K562 (cell line): ENCODE data around the gene ZFP14. TPM values are rescaled to one million over a fixed set of nuclear protein-coding genes. Genes with fewer than 3 reads are reported as not detected.

Experiments used
- ATAC-seq: fragments of 200-7000 bp; cut with Tn5 transposase; 3 replicates; pipeline ENCODE4 v1.9.1; 2020; ENCODE audit warnings: moderate library complexity
- Bru-seq: library from RNA; stranded (reverse); fragments of 400-500 nt; gene quantifications from one replicate; lab custom pipeline; 2021; lab: Mats Ljungman, UMichigan
- BruChase-seq, 2 experiments: library from RNA; stranded (reverse); fragments of 400-500 nt; gene quantifications; one replicate each; lab custom pipeline; 2021; lab: Mats Ljungman, UMichigan
- BruUV-seq: library from RNA; stranded (reverse); fragments of 400-500 nt; replicated peaks from 2 replicates; lab custom pipeline; 2021; lab: Mats Ljungman, UMichigan
- CTCF ChIA-PET: fragments of 300-600 bp; formaldehyde crosslinking; extraction: SDS; loops from one replicate; lab custom pipeline; 2021; ENCODE audit warnings: low intra/inter-chr PET ratio; lab: Yijun Ruan, JAX
- POLR2A ChIA-PET: fragments of 300-600, 350-650 bp; sonication (Branson Sonifier 250); formaldehyde crosslinking; extraction: SDS; loops from one replicate; lab custom pipeline; 2021; ENCODE audit warnings: antibody characterized with exemption, inconsistent platforms; lab: Yijun Ruan, JAX
- DNase-seq, 4 experiments: peaks; one replicate each; pipeline versions ENCODE4 v3.0.0 to v3.0.0-alpha.2; 2011 to 2018; ENCODE audit warnings: low spot score in 3 of 4, mixed read lengths in 3 of 4; ENCODE audit errors: extremely low read depth in 1 of 4
- FAIRE-seq: peaks from 2 replicates; lab custom pipeline; 2011; peaks lifted over from hg19 to GRCh38; lab: Jason Lieb, UNC
- H2AFZ ChIP-seq: 2 replicates; pipeline ENCODE4 v1.6.0; 2011; ENCODE audit warnings: low read depth, low read length, control low read depth, inconsistent platforms
- H3K27ac ChIP-seq: fragments of 200-600 bp; 3 replicates; pipeline ENCODE4 v1.8.0; 2011; ENCODE audit warnings: low read depth, mild to moderate bottlenecking, control low read depth, inconsistent platforms, low read length, moderate library complexity, mixed read lengths; ENCODE audit errors: extremely low read depth
- H3K27me3 ChIP-seq, 2 experiments: fragments of 300-600 bp in 1 of 2; 2 replicates in 1 of 2; 3 replicates in 1 of 2; pipeline versions ENCODE4 v1.6.0 to v1.8.0; 2011; ENCODE audit warnings: inconsistent platforms in 2 of 2, low read length in 2 of 2, mild to moderate bottlenecking in 1 of 2, mixed read lengths in 1 of 2, moderate library complexity in 1 of 2; ENCODE audit not compliant: control insufficient read depth in 2 of 2, insufficient read depth in 2 of 2
- H3K36me3 ChIP-seq: fragments of 300-600 bp; 3 replicates; pipeline ENCODE4 v1.8.0; 2011; ENCODE audit warnings: mild to moderate bottlenecking, low read length, inconsistent platforms; ENCODE audit not compliant: control insufficient read depth, insufficient read depth
- H3K4me1 ChIP-seq, 2 experiments: fragments of 200-600 bp in 1 of 2; replicated peaks in 1 of 2; 2 replicates in 1 of 2; 3 replicates in 1 of 2; pipeline versions ENCODE4 v1.5.1 to v1.8.0; 2011; ENCODE audit warnings: inconsistent platforms in 2 of 2, low read length in 2 of 2, mild to moderate bottlenecking in 1 of 2, mixed read lengths in 1 of 2, moderate library complexity in 1 of 2; ENCODE audit not compliant: control insufficient read depth in 2 of 2, insufficient read depth in 2 of 2
- H3K4me2 ChIP-seq: 2 replicates; pipeline ENCODE4 v1.6.1; 2011; ENCODE audit warnings: low read length, control low read depth, inconsistent platforms, mixed read lengths; ENCODE audit not compliant: insufficient read depth
- H3K4me3 ChIP-seq: fragments of 200-600 bp; sonication (generic), shearing (Covaris generic); 2 replicates; pipeline ENCODE4 v1.5.1; 2016; ENCODE audit warnings: control low read depth, inconsistent platforms
- H3K79me2 ChIP-seq: fragments of 200-600 bp; 3 replicates; pipeline ENCODE4 v1.8.0; 2011; ENCODE audit warnings: low read length, inconsistent platforms; ENCODE audit not compliant: control insufficient read depth, insufficient read depth
- H3K9ac ChIP-seq, 2 experiments: 2 replicates each; pipeline versions ENCODE4 v1.6.0 to v1.6.1; 2011; ENCODE audit warnings: low read depth in 2 of 2, low read length in 2 of 2, control low read depth in 1 of 2, inconsistent platforms in 1 of 2, mild to moderate bottlenecking in 1 of 2, mixed read lengths in 1 of 2; ENCODE audit not compliant: insufficient read depth in 1 of 2
- H3K9me1 ChIP-seq: one replicate; pipeline ENCODE4 v1.6.0; 2011; ENCODE audit warnings: inconsistent platforms, mild to moderate bottlenecking, low read length, moderate library complexity; ENCODE audit not compliant: control insufficient read depth, insufficient read depth
- H3K9me3 ChIP-seq: replicated peaks from 2 replicates; pipeline ENCODE4 v1.5.1; 2011; ENCODE audit warnings: low read depth, low read length, inconsistent platforms; ENCODE audit not compliant: control insufficient read depth, insufficient read depth
- H4K20me1 ChIP-seq: replicated peaks from 2 replicates; pipeline ENCODE4 v1.6.1; 2011; ENCODE audit warnings: low read length, inconsistent platforms, mixed read lengths; ENCODE audit not compliant: control insufficient read depth, insufficient read depth
- ATF7 ChIP-seq: fragments of 450-650 bp; IDR thresholded peaks from 2 replicates; pipeline ENCODE4 v1.7.1; 2014; ENCODE audit warnings: mild to moderate bottlenecking, moderate library complexity
- CREB3 ChIP-seq: fragments of 450-650 bp; conservative IDR thresholded peaks from 2 replicates; pipeline ENCODE4 v1.6.1; 2016; ENCODE audit warnings: missing genetic modification characterization, low read depth, mild to moderate bottlenecking, missing compliant biosample characterization, moderate library complexity
- ERF ChIP-seq: fragments of 450-650 bp; formaldehyde crosslinking; IDR thresholded peaks from 2 replicates; pipeline ENCODE4 v1.4.0; 2020; ENCODE audit warnings: mild to moderate bottlenecking, mixed read lengths
- KDM5B ChIP-seq: fragments of 200-600 bp; sonication (generic); IDR thresholded peaks from 2 replicates; pipeline ENCODE4 v1.6.1; 2012; ENCODE audit warnings: low read depth, mild to moderate bottlenecking, moderate library complexity, low read length, control low read depth, inconsistent platforms; ENCODE audit not compliant: insufficient replicate concordance
- LCOR ChIP-seq: sonication (generic); formaldehyde crosslinking; IDR thresholded peaks from 2 replicates; pipeline ENCODE4 v1.8.0; 2022; ENCODE audit warnings: mild to moderate bottlenecking, missing genetic modification reagents
- MEIS2 ChIP-seq: fragments of 450-650 bp; IDR thresholded peaks from 2 replicates; pipeline ENCODE4 v1.6.1; 2014; ENCODE audit warnings: mild to moderate bottlenecking; ENCODE audit not compliant: partially characterized antibody
- NFE2L1 ChIP-seq: fragments of 450-650 bp; IDR thresholded peaks from 2 replicates; pipeline ENCODE4 v1.6.1; 2016; ENCODE audit warnings: missing genetic modification characterization, low read depth, mild to moderate bottlenecking, missing compliant biosample characterization, moderate library complexity, borderline replicate concordance
- RBBP5 ChIP-seq: fragments of 200-600 bp; sonication (generic); IDR thresholded peaks from 2 replicates; pipeline ENCODE4 v1.6.1; 2012; ENCODE audit warnings: borderline replicate concordance, mild to moderate bottlenecking, low read length, control low read depth, inconsistent platforms; ENCODE audit not compliant: insufficient read depth, poor library complexity, severe bottlenecking
- RBM22 ChIP-seq: fragments of 200-400 bp; formaldehyde crosslinking; IDR thresholded peaks from 2 replicates; pipeline ENCODE4 v1.6.1; 2018; ENCODE audit warnings: low read length, low read depth; ENCODE audit not compliant: poor library complexity, severe bottlenecking
- SAP30 ChIP-seq: fragments of 200-600 bp; sonication (generic); IDR thresholded peaks from 2 replicates; pipeline ENCODE4 v1.6.1; 2012; ENCODE audit warnings: borderline replicate concordance, low read depth, mild to moderate bottlenecking, moderate library complexity, low read length, control low read depth, inconsistent platforms; ENCODE audit not compliant: insufficient read depth, poor library complexity, severe bottlenecking
- SLC30A9 ChIP-seq: fragments of 250-450 bp; sonication (Bioruptor Pico); IDR thresholded peaks from 2 replicates; pipeline ENCODE4 v1.8.0; 2022; ENCODE audit warnings: mild to moderate bottlenecking, moderate library complexity
- SMARCB1 ChIP-seq: IDR thresholded peaks from 2 replicates; pipeline ENCODE4 v1.6.1; 2011; ENCODE audit warnings: improper control_type of control experiment, low read depth; ENCODE audit not compliant: insufficient read length
- SUPT5H ChIP-seq: fragments of 450-650 bp; IDR thresholded peaks from 2 replicates; pipeline ENCODE4 v1.6.1; 2016
- USF2 ChIP-seq: sonication (generic); formaldehyde crosslinking; IDR thresholded peaks from 2 replicates; pipeline ENCODE4 v1.5.0; 2020; ENCODE audit warnings: missing genetic modification reagents
- WGBS: fragments of 100-300 bp; shearing (Covaris generic); methylation state at CpG from one replicate; pipeline ENCODE4 v1.1.6; 2016; ENCODE audit warnings: low coverage, mixed read lengths; ENCODE audit not compliant: insufficient coverage; ENCODE audit errors: missing lambda C conversion rate; 5-methylcytosine and 5-hydroxymethylcytosine counted together
- in situ Hi-C: fragments of 300-500 bp; cut with MboI; formaldehyde crosslinking; loops from 4 replicates; pipeline ENCODE4 v1.15.0; 2018; ENCODE audit warnings: inconsistent platforms, mixed read lengths
- intact Hi-C: fragments of 100-400 bp; cut with micrococcal nuclease; formaldehyde crosslinking; loops from 2 replicates; pipeline ENCODE4 v1.14.2; 2022
- long read RNA-seq, 3 experiments: library from polyadenylated mRNA in 2 of 3; library from RNA in 1 of 3; unstranded in 2 of 3; stranded (forward) in 1 of 3; transcript quantifications; one replicate each; pipeline ENCODE4 v2.0.0, GENCODE V29; 2019 to 2022
- polyA minus RNA-seq, 3 experiments: library from RNA; depleted of rRNA, polyadenylated mRNA; stranded (reverse); fragments of >200 nt; gene quantifications; 2 replicates each; pipeline ENCODE4 v1.2.3, GENCODE V29; 2011
- polyA plus RNA-seq, 8 experiments: library from polyadenylated mRNA; depleted of rRNA in 4 of 8; stranded (reverse) in 5 of 8; unstranded in 3 of 8; fragments of >200 nt; fragmentation: Nextera tagmentation in 2 of 8; fragmentation: Illumina TruSeq in 1 of 8; extraction: Ambion mirVana in 2 of 8; extraction: Trizol in 1 of 8; gene quantifications; 2 replicates each; pipeline versions ENCODE4 v1.2.1 to v1.2.3, GENCODE V29; 2011 to 2014; ENCODE audit warnings: inconsistent platforms in 1 of 8, missing spikeins in 1 of 8
- total RNA-seq, 7 experiments: library from RNA; depleted of rRNA in 6 of 7; stranded (reverse); fragments of >200 nt in 6 of 7; fragmentation: Illumina TruSeq in 2 of 7; extraction: Trizol in 2 of 7; gene quantifications; 2 replicates each; pipeline versions ENCODE4 v1.2.1 to v1.2.3, GENCODE V29; 2011 to 2021; ENCODE audit warnings: low replicate concordance in 1 of 7

The ZFP14 gene
- total RNA-seq (2011; cell fraction: chromatin; rRNA removed; ENCODE audit: low replicate concordance) = 2.0 and 7.1 TPM in 2 replicates
- total RNA-seq (2011; cell fraction: nucleolus; rRNA removed) = 1.3 and 2.3 TPM in 2 replicates
- total RNA-seq (2011; cell fraction: nucleoplasm; rRNA removed) = 2.7 and 3.1 TPM in 2 replicates
- 0.41 and 1.1 TPM in 2 replicates for total RNA-seq (2014; rRNA removed)
- total RNA-seq (2014; rRNA removed; fragmentation: Illumina TruSeq; extraction: Trizol) = 1.5 and 2.1 TPM in 2 replicates
- 1.4 and 2.1 TPM in 2 replicates for total RNA-seq (2015; rRNA removed; fragmentation: Illumina TruSeq; extraction: Trizol)
- 0.65 and 1.2 TPM in 2 replicates for total RNA-seq (2021)
- 1.3 and 1.9 TPM in 2 replicates for polyA plus RNA-seq (2011; rRNA removed)
- polyA plus RNA-seq (2011; cell fraction: cytosol; rRNA removed) = 0.22 and 0.59 TPM in 2 replicates
- polyA plus RNA-seq (2011; cell fraction: nucleus; rRNA removed) = 1.0 and 1.1 TPM in 2 replicates
- polyA plus RNA-seq (2012) = 0.82 and 0.89 TPM in 2 replicates
- polyA plus RNA-seq (2014; fragmentation: Illumina TruSeq; extraction: Trizol) = 0.35 and 0.80 TPM in 2 replicates
- polyA plus RNA-seq (2014; fragmentation: Nextera tagmentation; extraction: Ambion mirVana) = 1 to 10 TPM; 1.6 to 1.7 TPM
- polyA plus RNA-seq (2014; rRNA removed) = 0.30 and 0.94 TPM in 2 replicates
- polyA minus RNA-seq (2011; rRNA and poly(A)+ RNA removed) = 2.1 and 2.2 TPM in 2 replicates
- 0.18 and 0.38 TPM in 2 replicates for polyA minus RNA-seq (2011; cell fraction: cytosol; rRNA and poly(A)+ RNA removed)
- polyA minus RNA-seq (2011; cell fraction: nucleus; rRNA and poly(A)+ RNA removed) = 0.94 and 1.7 TPM in 2 replicates
- percentile 42 among the genes with signal in this experiment for Bru-seq, nascent RNA
- BruChase-seq, experiment 1, labeled RNA remaining after a 2-hour chase = percentile 45 among the genes with signal in this experiment
- percentile 46 among the genes with signal in this experiment for BruChase-seq, experiment 2, labeled RNA remaining after a 6-hour chase
- long read RNA-seq, experiment 1, partial matches to known transcripts = 1 of 1 reads
- long read RNA-seq, experiment 1, other reads (novel, unspliced or antisense) = 0 of 1 reads
- long read RNA-seq, experiment 2 = 0 reads
- long read RNA-seq, experiment 3 = 0 reads

GRCh38 chr19:36378625-36379509 is at the start of gene ZFP14:
TSS of gene ZFP14 (minus strand) at chr19:36379201. CDS start at chr19:36367892, 11,309 bp downstream.
- CTCF ChIA-PET = no interaction called here
- BruUV-seq = TSS peak; percentile 71
- TF ChIP-seq NFE2L1 (tag) (no peak), USF2 (CRISPR knock-in tag) (no peak), RBBP5 (peak; percentile 44), SAP30 (peak; percentile 37), SUPT5H (0 out of 2 replicates have a peak, but pooled peaks have one; percentile 23), RBM22 (no peak), ERF (CRISPR knock-in tag) (no peak), SMARCB1 (no peak), MEIS2 (peak; percentile 78), LCOR (CRISPR knock-in tag) (0 out of 2 replicates have a peak, but pooled peaks have one; percentile 28), KDM5B (peak; percentile 39), CREB3 (tag) (no peak), ATF7 (peak; percentile 99), SLC30A9 (no peak)

More at GRCh38 chr19:36378625-36379509, at the start of gene ZFP14:
- no peaks in the 10 kb centered on the region for H3K9me1 ChIP-seq
- peak within 1 kb of the TSS; percentile 68 to 92 for H3K9ac ChIP-seq
- in situ Hi-C loops = no loop called here
- no peaks in the 10 kb centered on the region for H3K36me3 ChIP-seq
- POLR2A ChIA-PET = interaction anchor here (0.5 to 2.1 kb wide), 7 partner anchors 11 to 1223 kb away, joined by 3 to 10 read pairs (median 3); partner anchors contain the start of gene ZNF566
- peaks cover 0 to 10% of the 10 kb centered on the region in 2 experiments; a peak in 2 of 5 replicates for H3K4me1 ChIP-seq
- H3K27ac ChIP-seq = peak within 1 kb of the TSS; percentile 66; the same call in 2 of the 3 replicates
- WGBS = 4% methylated on average over 69 of the region's 69 CpGs
- H2AFZ ChIP-seq = peak within 1 kb of the TSS; percentile 85
- no peaks in the 10 kb centered on the region for H3K79me2 ChIP-seq
- FAIRE-seq (peak; percentile 65), DNase-seq (peak; percentile 92 to 98 (median 98)), ATAC-seq (peak; percentile 100)
- intact Hi-C loops = loop anchor here (2.0 kb wide), 1 partner anchor 114 kb away; no protein-coding TSS in a partner anchor
- H3K4me2 ChIP-seq = peak within 1 kb of the TSS; percentile 77
- H4K20me1 ChIP-seq = no peaks in the 10 kb centered on the region
- peak within 1 kb of the TSS; percentile 65 for H3K4me3 ChIP-seq
- H3K9me3 ChIP-seq = peaks cover 3% of the 10 kb centered on the region; the same call in 1 of the 2 replicates
- H3K27me3 ChIP-seq = no peaks in the 10 kb centered on the region
